Activated CD4-positive, alpha-beta T cell treated with anti-CD3 and anti-CD28 coated beads, Interleukin-2, amount 10 ng/mL, durations not matched to agents 24 days and 14 days (primary cell): Measurements from ENCODE around the gene DNAH8. TPM values are rescaled to one million over a fixed set of nuclear protein-coding genes. Genes with fewer than 3 reads are reported as not detected.
A peak's percentile ranks its signal among the peaks of the same experiment; 100 is the strongest.
"Not testable (repeated sequence)": the region's sequence is repeated elsewhere in the genome, so short reads cannot be mapped to it uniquely, and the experiment has no call there.

Source experiments
- DNase-seq: peaks from one replicate; pipeline ENCODE4 v3.0.0; 2022
- H3K27ac Mint-ChIP-seq: one replicate; pipeline ENCODE4 v1.8.0; 2022; ENCODE audit warnings: mild to moderate bottlenecking, mixed read lengths
- H3K27me3 Mint-ChIP-seq: one replicate; pipeline ENCODE4 v1.8.0; 2022; ENCODE audit warnings: mixed read lengths
- H3K36me3 Mint-ChIP-seq: one replicate; pipeline ENCODE4 v1.8.0; 2022; ENCODE audit warnings: low read depth, mild to moderate bottlenecking, mixed read lengths
- H3K4me1 Mint-ChIP-seq: one replicate; pipeline ENCODE4 v1.8.0; 2021; ENCODE audit warnings: mixed read lengths
- H3K4me3 Mint-ChIP-seq: one replicate; pipeline ENCODE4 v1.8.0; 2022; ENCODE audit warnings: mild to moderate bottlenecking, moderate library complexity, mixed read lengths
- H3K9me3 Mint-ChIP-seq: one replicate; pipeline ENCODE4 v1.8.0; 2021; ENCODE audit warnings: mixed read lengths
- intact Hi-C: fragments of 100-400 bp; cut with micrococcal nuclease; formaldehyde crosslinking; loops from one replicate; pipeline ENCODE4 v1.15.1; 2023
- total RNA-seq: library from RNA; stranded (reverse); gene quantifications from 2 replicates; pipeline ENCODE4 v1.2.3, GENCODE V29; 2022

DNAH8 gene
- total RNA-seq, 1 donor from 2014 or later: not detected

- no peak for DNase-seq
- Mint-ChIP-seq H3K9me3 (no peaks in the 10 kb centered on the region), H3K27ac (no peak overlapping the region), H3K4me1 (peaks cover 19% of the 10 kb centered on the region), H3K36me3 (peaks cover 21% of the 10 kb centered on the region), H3K4me3 (no peak overlapping the region), H3K27me3 (no peaks in the 10 kb centered on the region)
- intact Hi-C loops: no loop called here
Measured at GRCh38 chr6:38687549-38687948, 27.6 kb upstream of the DNAH8 start.

- Mint-ChIP-seq H3K4me1 (peaks cover 19% of the 10 kb centered on the region), H3K9me3 (no peaks in the 10 kb centered on the region), H3K27ac (peak overlapping the region; percentile 49), H3K27me3 (no peaks in the 10 kb centered on the region), H3K4me3 (no peak overlapping the region), H3K36me3 (peaks cover 22% of the 10 kb centered on the region)
- intact Hi-C loops: no loop called here
- DNase-seq: no peak
Measured at GRCh38 chr6:38688579-38689087, 26.5 kb upstream of the DNAH8 start.

- Mint-ChIP-seq H3K4me3 (no peak overlapping the region), H3K36me3 (peaks cover 50% of the 10 kb centered on the region), H3K27me3 (no peaks in the 10 kb centered on the region), H3K27ac (no peak overlapping the region), H3K9me3 (peaks cover 20% of the 10 kb centered on the region), H3K4me1 (peaks cover 48% of the 10 kb centered on the region)
- intact Hi-C loops: no loop called here
- DNase-seq: peak; percentile 23
Measured at GRCh38 chr6:38695227-38695900, 19.7 kb upstream of the DNAH8 start.

- intact Hi-C loops: no loop called here
Measured at GRCh38 chr6:38695933-38696332, 19.2 kb upstream of the DNAH8 start.

GRCh38 chr6:38696345-38696744 lies 18.8 kb upstream of the DNAH8 start:
- H3K4me1 Mint-ChIP-seq: peaks cover 52% of the 10 kb centered on the region
- peak; percentile 41 for DNase-seq
- peaks cover 59% of the 10 kb centered on the region for H3K36me3 Mint-ChIP-seq
- H3K4me3 Mint-ChIP-seq: no peak overlapping the region
- intact Hi-C loops: no loop called here
- no peaks in the 10 kb centered on the region for H3K27me3 Mint-ChIP-seq
- H3K27ac Mint-ChIP-seq: no peak overlapping the region
- peaks cover 21% of the 10 kb centered on the region for H3K9me3 Mint-ChIP-seq

More at GRCh38 chr6:38695933-38696332, 19.2 kb upstream of the DNAH8 start:
- H3K27ac Mint-ChIP-seq: peak overlapping the region; percentile 7
- no peak overlapping the region for H3K4me3 Mint-ChIP-seq
- no peaks in the 10 kb centered on the region for H3K27me3 Mint-ChIP-seq
- H3K9me3 Mint-ChIP-seq: peaks cover 21% of the 10 kb centered on the region
- DNase-seq: no peak
- H3K36me3 Mint-ChIP-seq: peaks cover 56% of the 10 kb centered on the region
- peaks cover 51% of the 10 kb centered on the region for H3K4me1 Mint-ChIP-seq

GRCh38 chr6:38697846-38698245 lies 17.3 kb upstream of the DNAH8 start:
- Mint-ChIP-seq H3K9me3 (peaks cover 21% of the 10 kb centered on the region), H3K27me3 (no peaks in the 10 kb centered on the region), H3K27ac (peak overlapping the region; percentile 6), H3K4me1 (peaks cover 59% of the 10 kb centered on the region), H3K4me3 (no peak overlapping the region), H3K36me3 (peaks cover 67% of the 10 kb centered on the region)
- peak; percentile 38 for DNase-seq
- intact Hi-C loops: no loop called here

- intact Hi-C loops: not testable (repeated sequence)
Measured at GRCh38 chr6:38699702-38700101, 15.4 kb upstream of the DNAH8 start.

GRCh38 chr6:38701551-38701950 lies 13.6 kb upstream of the DNAH8 start:
- Mint-ChIP-seq H3K4me1 (peaks cover 46% of the 10 kb centered on the region), H3K36me3 (peaks cover 45% of the 10 kb centered on the region), H3K27me3 (peaks cover 2% of the 10 kb centered on the region), H3K4me3 (peak overlapping the region; percentile 96), H3K27ac (no peak overlapping the region), H3K9me3 (peaks cover 16% of the 10 kb centered on the region)
- intact Hi-C loops: no loop called here
- DNase-seq: peak; percentile 53

More at GRCh38 chr6:38699702-38700101, 15.4 kb upstream of the DNAH8 start:
- Mint-ChIP-seq H3K36me3 (peaks cover 57% of the 10 kb centered on the region), H3K4me1 (peaks cover 57% of the 10 kb centered on the region), H3K9me3 (peaks cover 20% of the 10 kb centered on the region)
- not testable (repeated sequence) for H3K4me3 Mint-ChIP-seq, H3K27ac Mint-ChIP-seq, DNase-seq, H3K27me3 Mint-ChIP-seq

- Mint-ChIP-seq H3K9me3 (peaks cover 16% of the 10 kb centered on the region), H3K27ac (peak within 1 kb of the TSS; percentile 93), H3K27me3 (peaks cover 7% of the 10 kb centered on the region), H3K4me3 (peak within 1 kb of the TSS; percentile 96), H3K4me1 (peaks cover 40% of the 10 kb centered on the region), H3K36me3 (peaks cover 41% of the 10 kb centered on the region)
- peak; percentile 99 for DNase-seq
- intact Hi-C loops: loop anchor here (1.0 kb wide), 3 partner anchors 11 to 884 kb away; partner anchors contain the start of gene BTBD9
Measured at GRCh38 chr6:38702558-38703397, 12.3 kb upstream of the DNAH8 start, which contains the start of gene GLO1. Gene GLO1 (minus strand): TSS chr6:38703145. CDS start chr6:38703054, 91 bp downstream.

- no peak overlapping the region for H3K27ac Mint-ChIP-seq
- H3K4me1 Mint-ChIP-seq: peaks cover 30% of the 10 kb centered on the region
- intact Hi-C loops: loop anchor here (1.0 kb wide), 3 partner anchors 9 to 886 kb away; partner anchors contain the start of gene BTBD9
- peaks cover 7% of the 10 kb centered on the region for H3K27me3 Mint-ChIP-seq
- no peak overlapping the region for H3K4me3 Mint-ChIP-seq
- peaks cover 12% of the 10 kb centered on the region for H3K9me3 Mint-ChIP-seq
- peak; percentile 49 for DNase-seq
- peaks cover 32% of the 10 kb centered on the region for H3K36me3 Mint-ChIP-seq
Measured at GRCh38 chr6:38703949-38704590, 11.0 kb upstream of the DNAH8 start.

- Mint-ChIP-seq H3K27me3 (peaks cover 7% of the 10 kb centered on the region), H3K4me3 (no peak overlapping the region), H3K27ac (no peak overlapping the region), H3K36me3 (peaks cover 14% of the 10 kb centered on the region), H3K4me1 (peaks cover 19% of the 10 kb centered on the region), H3K9me3 (no peaks in the 10 kb centered on the region)
- no peak for DNase-seq
- intact Hi-C loops: no loop called here
Measured at GRCh38 chr6:38705924-38706323, 9.2 kb upstream of the DNAH8 start.

GRCh38 chr6:38708496-38708895 lies 6.6 kb upstream of the DNAH8 start:
- Mint-ChIP-seq H3K27me3 (peaks cover 7% of the 10 kb centered on the region), H3K27ac (no peak overlapping the region), H3K4me1 (peaks cover 21% of the 10 kb centered on the region), H3K4me3 (no peak overlapping the region), H3K36me3 (no peaks in the 10 kb centered on the region), H3K9me3 (no peaks in the 10 kb centered on the region)
- intact Hi-C loops: no loop called here
- DNase-seq: no peak

GRCh38 chr6:38713812-38714211 lies 1.3 kb upstream of the DNAH8 start:
- H3K27me3 Mint-ChIP-seq: peaks cover 13% of the 10 kb centered on the region
- no peaks in the 10 kb centered on the region for H3K9me3 Mint-ChIP-seq
- DNase-seq: peak; percentile 92
- no peaks in the 10 kb centered on the region for H3K36me3 Mint-ChIP-seq
- peaks cover 32% of the 10 kb centered on the region for H3K4me1 Mint-ChIP-seq
- peak overlapping the region; percentile 70 for H3K4me3 Mint-ChIP-seq
- peak overlapping the region; percentile 91 for H3K27ac Mint-ChIP-seq
- intact Hi-C loops: loop anchor here (1.0 to 2.0 kb wide), 3 partner anchors 11 to 75 kb away; partner anchors contain the start of genes BTBD9 and GLO1
